CD4-positive, alpha-beta T cell treated with Interleukin-6 at 100 ng/mL for 8 hours (primary cell): Measurements from ENCODE around the gene PCSK2.
"Not testable (repeated sequence)": the region's sequence is repeated elsewhere in the genome, so short reads cannot be mapped to it uniquely, and the experiment has no call there.

ENCODE experiments used
- DNase-seq: peaks from one replicate; pipeline ENCODE4 v3.0.0-alpha.2; 2020; ENCODE audit warnings: mixed read lengths, low spot score

PCSK2 gene

GRCh38 chr20:17226410-17227218 is at the start of gene PCSK2:
Gene PCSK2 (plus strand): TSS chr20:17227040. CDS start chr20:17227306, 266 bp downstream.
- DNase-seq: no peak

- no peak for DNase-seq
These were observed 49.5 kb upstream of the PCSK2 start for GRCh38 chr20:17177341-17177740.

GRCh38 chr20:17179840-17180239 is 47.0 kb upstream of the PCSK2 start:
- DNase-seq: no peak

GRCh38 chr20:17189976-17190695 is 36.7 kb upstream of the PCSK2 start:
- no peak for DNase-seq

GRCh38 chr20:17197041-17197440 is 29.8 kb upstream of the PCSK2 start:
- no peak for DNase-seq

- no peak for DNase-seq
These were observed 24.8 kb upstream of the PCSK2 start for GRCh38 chr20:17202030-17202429.

- DNase-seq: no peak
These were observed 24.2 kb upstream of the PCSK2 start for GRCh38 chr20:17202673-17203072.

GRCh38 chr20:17205084-17205813 is 21.6 kb upstream of the PCSK2 start:
- DNase-seq: no peak

- DNase-seq: no peak
These were observed 16.5 kb upstream of the PCSK2 start for GRCh38 chr20:17210387-17210786.

- no peak for DNase-seq
These were observed 15.9 kb upstream of the PCSK2 start for GRCh38 chr20:17210983-17211382.

- no peak for DNase-seq
These were observed 11.7 kb upstream of the PCSK2 start for GRCh38 chr20:17215167-17215566.

- not testable (repeated sequence) for DNase-seq
These were observed 7.0 kb upstream of the PCSK2 start for GRCh38 chr20:17219856-17220255.

GRCh38 chr20:17223553-17223952 is 3.3 kb upstream of the PCSK2 start:
- DNase-seq: no peak

- DNase-seq: no peak
These were observed 910 bp upstream of the PCSK2 start for GRCh38 chr20:17225851-17226409.

GRCh38 chr20:17227219-17227575 is 357 bp downstream of the PCSK2 start:
- no peak for DNase-seq

- DNase-seq: no peak
These were observed 1.1 kb downstream of the PCSK2 start for GRCh38 chr20:17227669-17228623.

GRCh38 chr20:17228624-17229061 is 1.8 kb downstream of the PCSK2 start:
- DNase-seq: no peak

GRCh38 chr20:17229256-17229655 is 2.4 kb downstream of the PCSK2 start:
- no peak for DNase-seq

- no peak for DNase-seq
These were observed 6.8 kb downstream of the PCSK2 start for GRCh38 chr20:17233626-17234025.

GRCh38 chr20:17236766-17237165 is 9.9 kb downstream of the PCSK2 start:
- no peak for DNase-seq

GRCh38 chr20:17248224-17248623 is 21.4 kb downstream of the PCSK2 start:
- DNase-seq: no peak
